ENCODE results near the gene RASAL3.
A peak's percentile ranks its signal among the peaks of the same experiment; 100 is the strongest.

The RASAL3 gene

GRCh38 chr19:15449620-15450527 lies 14.5 kb downstream of the RASAL3 start, which contains the start of gene WIZ:
Gene WIZ (minus strand): TSS chr19:15449956. CDS start chr19:15448307, 1,649 bp downstream.
- peak; percentile 97 for DNase-seq (ENCODE audit: low spot score)

- no peak for DNase-seq (ENCODE audit: low spot score)
Observed at GRCh38 chr19:15448778-15449619, 15.3 kb downstream of the RASAL3 start.

GRCh38 chr19:15448044-15448777 lies 16.1 kb downstream of the RASAL3 start:
- DNase-seq (ENCODE audit: low spot score): no peak

GRCh38 chr19:15447057-15447456 lies 17.3 kb downstream of the RASAL3 start:
- no peak for DNase-seq (ENCODE audit: low spot score)

- DNase-seq (ENCODE audit: low spot score): no peak
Observed at GRCh38 chr19:15445807-15446376, 18.5 kb downstream of the RASAL3 start.

- no peak for DNase-seq (ENCODE audit: low spot score)
Observed at GRCh38 chr19:15445227-15445605, 19.1 kb downstream of the RASAL3 start.

- no peak for DNase-seq (ENCODE audit: low spot score)
Observed at GRCh38 chr19:15444505-15445226, 19.7 kb downstream of the RASAL3 start.

GRCh38 chr19:15443838-15444237 lies 20.5 kb downstream of the RASAL3 start:
- DNase-seq (ENCODE audit: low spot score): no peak

GRCh38 chr19:15443325-15443724 lies 21.0 kb downstream of the RASAL3 start:
- no peak for DNase-seq (ENCODE audit: low spot score)

- DNase-seq (ENCODE audit: low spot score): no peak
Observed at GRCh38 chr19:15442142-15442920, 22.0 kb downstream of the RASAL3 start.

GRCh38 chr19:15441317-15441716 lies 23.0 kb downstream of the RASAL3 start:
- no peak for DNase-seq (ENCODE audit: low spot score)

- no peak for DNase-seq (ENCODE audit: low spot score)
Observed at GRCh38 chr19:15439821-15440641, 24.3 kb downstream of the RASAL3 start.

GRCh38 chr19:15439078-15439799 lies 25.1 kb downstream of the RASAL3 start:
- no peak for DNase-seq (ENCODE audit: low spot score)

- DNase-seq (ENCODE audit: low spot score): no peak
Observed at GRCh38 chr19:15438577-15438976, 25.8 kb downstream of the RASAL3 start.

GRCh38 chr19:15438124-15438496 lies 26.2 kb downstream of the RASAL3 start:
- no peak for DNase-seq (ENCODE audit: low spot score)

GRCh38 chr19:15437355-15438123 lies 26.8 kb downstream of the RASAL3 start:
- peak; percentile 80 for DNase-seq (ENCODE audit: low spot score)

GRCh38 chr19:15436826-15437110 lies 27.6 kb downstream of the RASAL3 start:
- DNase-seq (ENCODE audit: low spot score): no peak
